Endodermal cell (in vitro differentiated cells): ENCODE data around the gene SEPTIN7. TPM values are rescaled to one million over a fixed set of nuclear protein-coding genes. Genes with fewer than 3 reads are reported as not detected.

Experiments
- DNase-seq: peaks from one replicate; pipeline ENCODE4 v3.0.0-alpha.2; 2017
- H3K27ac ChIP-seq: 2 replicates; pipeline ENCODE4 v1.5.1; 2013; ENCODE audit warnings: mild to moderate bottlenecking, low read depth, low read length, moderate library complexity
- H3K27me3 ChIP-seq: 2 replicates; pipeline ENCODE4 v1.6.1; 2013; ENCODE audit warnings: mild to moderate bottlenecking, low read length, moderate library complexity; ENCODE audit not compliant: insufficient read depth, control insufficient read depth, poor library complexity, severe bottlenecking
- H3K36me3 ChIP-seq: 2 replicates; pipeline ENCODE4 v1.7.0; 2013; ENCODE audit warnings: mild to moderate bottlenecking, low read length, moderate library complexity; ENCODE audit not compliant: control insufficient read depth, insufficient read depth
- H3K4me1 ChIP-seq: one replicate; pipeline ENCODE4 v1.7.0; 2013; ENCODE audit warnings: low read length; ENCODE audit not compliant: control insufficient read depth, insufficient read depth
- H3K4me3 ChIP-seq: 2 replicates; pipeline ENCODE4 v1.5.1; 2013; ENCODE audit warnings: mild to moderate bottlenecking, low read length, moderate library complexity
- H3K9ac ChIP-seq: 2 replicates; pipeline ENCODE4 v1.6.1; 2013; ENCODE audit warnings: mild to moderate bottlenecking, low read length, moderate library complexity; ENCODE audit not compliant: poor library complexity, severe bottlenecking; ENCODE audit errors: extremely low read depth
- H3K9me3 ChIP-seq: 2 replicates; pipeline ENCODE4 v1.6.1; 2013; ENCODE audit warnings: mild to moderate bottlenecking, low read length, moderate library complexity; ENCODE audit not compliant: control insufficient read depth
- H3K27ac Mint-ChIP-seq: 2 replicates; pipeline ENCODE4 v1.8.0; 2020; ENCODE audit warnings: mixed read lengths
- H3K27me3 Mint-ChIP-seq: 2 replicates; pipeline ENCODE4 v1.8.0; 2021; ENCODE audit warnings: mild to moderate bottlenecking, mixed read lengths; ENCODE audit not compliant: insufficient read depth
- H3K36me3 Mint-ChIP-seq: 2 replicates; pipeline ENCODE4 v1.8.0; 2020; ENCODE audit warnings: low read depth, mixed read lengths
- H3K4me1 Mint-ChIP-seq: 2 replicates; pipeline ENCODE4 v1.8.0; 2020; ENCODE audit warnings: mixed read lengths
- H3K4me3 Mint-ChIP-seq: 2 replicates; pipeline ENCODE4 v1.8.0; 2020; ENCODE audit warnings: mild to moderate bottlenecking, moderate library complexity, mixed read lengths
- H3K9me3 Mint-ChIP-seq: 2 replicates; pipeline ENCODE4 v1.8.0; 2020; ENCODE audit warnings: mild to moderate bottlenecking, mixed read lengths
- WGBS, 2 experiments: methylation state at CpG; one replicate each; pipeline versions ENCODE4 v1.1.5 to v1.1.7; 2013; ENCODE audit warnings: missing lambda C conversion rate in 2 of 2, mixed read lengths in 1 of 2; ENCODE audit not compliant: insufficient coverage in 1 of 2, insufficient read length in 1 of 2; 5-methylcytosine and 5-hydroxymethylcytosine counted together
- total RNA-seq, 2 donors: library from RNA; stranded (reverse); fragmentation: NEBNext Ultra II Directional in 1 of 2; extraction: Animal tissue kit (Norgen Biotek cat#: 25700) in 1 of 2; gene quantifications; 2 replicates in 1 of 2; 3 replicates in 1 of 2; pipeline ENCODE4 v1.2.1, GENCODE V29; 2021
- TF ChIP-seq, protein P1 (sequence below): fragments of 200-600 bp; sonication (generic); conservative IDR thresholded peaks from 2 replicates; pipeline ENCODE4 v1.5.0; 2021; ENCODE audit warnings: antibody characterized with exemption, mild to moderate bottlenecking

Gene SEPTIN7
- total RNA-seq, 2 donors from 2014 or later: 206 to 216 TPM

DNA sequence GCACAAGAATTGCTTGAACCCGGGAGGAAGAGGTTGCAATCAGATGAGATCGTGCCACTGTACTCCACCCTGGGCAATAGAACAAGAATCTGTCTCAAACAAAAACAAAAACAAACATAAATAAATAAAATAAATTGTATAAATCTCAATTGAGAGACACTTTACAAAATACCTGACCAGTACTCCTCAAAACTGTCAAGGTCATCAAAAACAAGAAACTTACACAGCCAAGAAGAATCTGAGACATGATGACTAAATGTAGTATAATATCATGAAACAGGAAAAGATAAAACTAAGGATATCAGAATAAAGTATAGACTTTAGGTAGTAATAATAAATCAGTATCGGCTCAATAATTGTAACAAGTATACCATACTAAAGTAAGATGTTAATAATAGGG is 26.9 kb upstream of the SEPTIN7 start:
- Histone ChIP-seq H3K4me1 (no peaks in the 10 kb centered on the region), H3K36me3 (no peaks in the 10 kb centered on the region), H3K27ac (no peak overlapping the region), H3K9ac (no peak overlapping the region), H3K27me3 (no peaks in the 10 kb centered on the region), H3K4me3 (no peak overlapping the region), H3K9me3 (no peaks in the 10 kb centered on the region)
- no peaks in the 10 kb centered on the region for H3K27me3 Mint-ChIP-seq
- TF ChIP-seq, protein P1, sequence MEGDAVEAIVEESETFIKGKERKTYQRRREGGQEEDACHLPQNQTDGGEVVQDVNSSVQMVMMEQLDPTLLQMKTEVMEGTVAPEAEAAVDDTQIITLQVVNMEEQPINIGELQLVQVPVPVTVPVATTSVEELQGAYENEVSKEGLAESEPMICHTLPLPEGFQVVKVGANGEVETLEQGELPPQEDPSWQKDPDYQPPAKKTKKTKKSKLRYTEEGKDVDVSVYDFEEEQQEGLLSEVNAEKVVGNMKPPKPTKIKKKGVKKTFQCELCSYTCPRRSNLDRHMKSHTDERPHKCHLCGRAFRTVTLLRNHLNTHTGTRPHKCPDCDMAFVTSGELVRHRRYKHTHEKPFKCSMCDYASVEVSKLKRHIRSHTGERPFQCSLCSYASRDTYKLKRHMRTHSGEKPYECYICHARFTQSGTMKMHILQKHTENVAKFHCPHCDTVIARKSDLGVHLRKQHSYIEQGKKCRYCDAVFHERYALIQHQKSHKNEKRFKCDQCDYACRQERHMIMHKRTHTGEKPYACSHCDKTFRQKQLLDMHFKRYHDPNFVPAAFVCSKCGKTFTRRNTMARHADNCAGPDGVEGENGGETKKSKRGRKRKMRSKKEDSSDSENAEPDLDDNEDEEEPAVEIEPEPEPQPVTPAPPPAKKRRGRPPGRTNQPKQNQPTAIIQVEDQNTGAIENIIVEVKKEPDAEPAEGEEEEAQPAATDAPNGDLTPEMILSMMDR: no peak
- H3K36me3 Mint-ChIP-seq: no peaks in the 10 kb centered on the region
- 89% methylated on average over 2 of the region's 3 CpGs; no CpG with 5 or more reads in 1 of the 2 experiments for WGBS, 2 experiments
- no peaks in the 10 kb centered on the region for H3K4me1 Mint-ChIP-seq
- DNase-seq: no peak
- H3K27ac Mint-ChIP-seq: no peak overlapping the region
- no peaks in the 10 kb centered on the region for H3K9me3 Mint-ChIP-seq
- no peak overlapping the region for H3K4me3 Mint-ChIP-seq

DNA sequence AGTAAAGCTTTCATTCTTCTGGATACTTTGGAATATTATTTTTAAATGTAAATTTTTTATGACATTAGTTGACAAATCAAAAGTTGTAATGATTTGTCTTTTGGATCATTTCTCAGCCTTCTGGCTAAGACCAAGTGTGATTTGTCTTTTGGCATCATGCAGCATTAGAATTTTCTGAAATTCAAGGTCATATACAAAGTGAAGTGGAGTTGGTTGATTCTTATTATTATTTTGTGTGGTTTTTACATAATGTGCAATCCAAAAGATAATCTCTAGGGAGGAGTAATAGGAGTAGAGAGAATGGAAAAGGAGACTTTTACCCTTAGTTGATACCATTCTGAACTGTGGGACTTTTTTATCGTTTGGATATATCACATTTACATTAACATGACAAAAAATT is 24.2 kb upstream of the SEPTIN7 start:
- Histone ChIP-seq H3K36me3 (no peaks in the 10 kb centered on the region), H3K27me3 (no peaks in the 10 kb centered on the region), H3K9me3 (no peaks in the 10 kb centered on the region), H3K9ac (no peak overlapping the region), H3K27ac (no peak overlapping the region), H3K4me3 (no peak overlapping the region), H3K4me1 (no peaks in the 10 kb centered on the region)
- no CpG with 5 or more reads among the region's 1 CpG for WGBS, 2 experiments
- H3K9me3 Mint-ChIP-seq: no peaks in the 10 kb centered on the region
- TF ChIP-seq, protein P1: no peak
- H3K36me3 Mint-ChIP-seq: no peaks in the 10 kb centered on the region
- no peak overlapping the region for H3K27ac Mint-ChIP-seq
- H3K4me1 Mint-ChIP-seq: peaks cover under 1% of the 10 kb centered on the region
- no peak for DNase-seq
- no peak overlapping the region for H3K4me3 Mint-ChIP-seq
- H3K27me3 Mint-ChIP-seq: no peaks in the 10 kb centered on the region

DNA sequence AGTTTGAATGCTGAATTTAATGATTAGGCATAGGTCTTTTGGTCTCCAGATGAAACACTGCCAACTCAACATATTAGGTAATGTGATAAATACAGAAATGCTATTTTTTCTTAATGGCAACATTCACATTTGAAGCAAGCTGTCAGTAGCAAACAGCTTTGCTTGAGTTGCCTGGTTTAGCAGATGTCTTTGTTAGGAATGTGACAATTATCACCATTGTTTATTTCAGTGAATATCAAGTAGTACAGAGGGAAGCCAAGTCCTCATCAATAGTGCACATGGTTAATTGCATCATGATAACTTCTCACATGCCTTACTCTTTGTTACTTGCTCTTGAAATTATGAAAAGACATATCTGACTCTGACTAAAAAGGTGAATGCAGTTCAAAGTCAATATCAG is 23.7 kb upstream of the SEPTIN7 start:
- H3K27me3 ChIP-seq: no peaks in the 10 kb centered on the region
- no peaks in the 10 kb centered on the region for H3K36me3 ChIP-seq
- Mint-ChIP-seq H3K27ac (no peak overlapping the region), H3K27me3 (no peaks in the 10 kb centered on the region), H3K4me3 (no peak overlapping the region), H3K9me3 (no peaks in the 10 kb centered on the region), H3K36me3 (no peaks in the 10 kb centered on the region), H3K4me1 (peaks cover 3% of the 10 kb centered on the region)
- DNase-seq: no peak
- H3K9me3 ChIP-seq: no peaks in the 10 kb centered on the region
- H3K4me1 ChIP-seq: no peaks in the 10 kb centered on the region
- TF ChIP-seq, protein P1: no peak
- no peak overlapping the region for H3K9ac ChIP-seq
- H3K27ac ChIP-seq: no peak overlapping the region
- no peak overlapping the region for H3K4me3 ChIP-seq
